GM12872 (cell line): Measurements from ENCODE around the gene STEAP3.

ENCODE experiments used
- CTCF ChIP-seq: IDR thresholded peaks from 3 replicates; pipeline ENCODE4 v1.5.1; 2011; ENCODE audit warnings: low read depth, mild to moderate bottlenecking, low read length, moderate library complexity; ENCODE audit not compliant: insufficient read depth

Gene STEAP3

DNA sequence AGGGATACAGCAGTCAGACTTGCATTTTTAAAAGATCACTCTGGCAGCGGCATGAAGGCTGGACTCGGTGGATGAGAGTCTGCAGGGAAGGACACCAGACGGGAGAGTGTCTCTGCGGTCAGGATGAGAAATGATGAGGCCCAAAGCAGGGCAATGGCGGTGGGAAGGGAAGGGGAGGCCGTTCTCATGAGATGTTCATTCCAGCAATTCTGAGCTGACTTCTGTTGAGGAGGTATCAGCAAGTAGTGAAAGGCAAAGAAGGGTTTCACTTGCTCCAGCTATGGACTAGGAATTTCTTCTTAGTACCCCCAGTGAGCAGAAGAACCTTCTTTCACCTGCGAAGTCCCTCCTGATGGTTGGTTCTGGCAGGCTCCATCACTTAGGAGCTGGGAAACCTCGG, 63.0 kb downstream of the STEAP3 start:
- no peak for TF ChIP-seq CTCF

DNA sequence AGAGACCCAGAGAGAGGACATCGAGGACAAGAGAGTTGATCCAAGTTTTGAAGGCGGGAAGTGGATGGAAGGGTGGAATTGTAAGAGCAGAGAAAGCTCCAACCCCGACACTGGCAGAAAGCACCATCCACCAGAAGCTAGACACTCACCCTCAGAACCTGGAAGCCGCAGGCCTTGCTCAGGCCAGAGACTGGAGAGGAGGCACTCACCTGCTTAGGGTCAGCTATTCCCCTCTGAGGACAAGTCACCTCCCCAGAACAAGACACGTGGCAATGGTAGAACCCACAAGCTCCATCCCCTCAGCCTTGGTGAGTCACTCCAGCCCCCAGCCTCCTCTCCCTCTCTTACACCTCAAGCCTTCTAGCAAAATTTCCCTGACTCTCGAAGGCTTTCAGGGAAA, 64.9 kb downstream of the STEAP3 start:
- no peak for TF ChIP-seq CTCF

DNA sequence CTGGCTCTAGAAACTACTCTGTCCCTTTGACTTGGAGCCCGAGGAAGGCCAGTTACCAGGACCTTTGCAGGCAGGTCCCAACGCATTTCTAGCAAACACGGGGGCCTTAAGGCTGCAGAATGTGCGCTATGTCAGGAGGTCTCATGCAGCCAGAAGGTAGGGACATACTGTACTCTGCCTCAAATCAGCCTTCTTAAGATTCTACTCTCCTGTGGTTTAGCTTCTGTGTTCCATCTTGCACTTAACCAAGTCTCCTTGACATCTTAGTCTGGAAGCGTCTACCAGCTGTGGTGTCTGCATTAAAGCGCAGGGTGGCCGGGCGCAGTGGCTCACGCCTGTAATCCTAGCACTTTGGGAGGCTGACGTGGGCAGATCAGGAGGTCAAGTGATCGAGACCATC, 65.5 kb downstream of the STEAP3 start:
- no peak for TF ChIP-seq CTCF

DNA sequence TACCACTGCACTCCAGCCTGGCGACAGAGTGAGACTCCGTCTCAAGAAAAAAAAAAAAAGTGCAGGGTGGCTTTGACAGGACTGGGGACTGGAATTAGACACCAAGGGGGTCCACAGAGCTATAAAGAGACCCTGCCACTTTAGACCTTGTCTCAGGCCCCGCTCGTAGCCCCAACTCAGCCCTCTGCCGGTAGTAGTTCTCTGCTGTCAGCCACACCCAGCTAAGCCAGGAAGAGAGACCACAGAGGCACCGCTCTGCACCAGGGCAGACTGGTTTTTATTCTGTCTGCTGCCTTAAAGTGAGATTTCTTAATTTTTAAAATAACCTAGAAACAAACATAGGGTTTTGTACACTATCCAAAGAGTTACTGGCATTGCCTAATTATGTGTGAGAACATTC, 66.0 kb downstream of the STEAP3 start:
- TF ChIP-seq CTCF, result no peak

- TF ChIP-seq CTCF, result peak; percentile 98
Observed at GRCh38 chr2:119290859-119291587, 67.4 kb downstream of the STEAP3 start.

GRCh38 chr2:119291588-119292167, 68.0 kb downstream of the STEAP3 start:
- TF ChIP-seq CTCF, result no peak

DNA sequence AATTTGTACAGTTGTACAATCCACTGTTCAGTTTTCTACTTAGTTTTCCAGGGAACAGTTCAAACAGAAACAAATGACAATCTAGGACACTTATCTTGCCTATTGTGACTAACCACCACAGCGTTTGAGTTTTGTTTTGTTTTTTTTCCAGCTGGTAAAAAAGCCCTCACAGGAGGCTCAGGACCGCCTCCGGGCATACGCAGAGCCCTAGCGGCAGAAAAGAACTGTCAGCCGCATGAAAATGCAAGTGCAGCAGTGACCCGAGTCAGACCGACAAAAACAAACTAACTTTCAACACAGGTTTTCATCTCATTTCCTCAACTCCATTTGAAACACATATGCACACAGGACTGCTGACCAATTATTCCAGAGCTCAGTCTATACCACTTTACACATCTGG, 68.6 kb downstream of the STEAP3 start:
- TF ChIP-seq CTCF, result no peak
